ENCODE results near the gene CALM1. TPM values are rescaled to one million over a fixed set of nuclear protein-coding genes. Genes with fewer than 3 reads are reported as not detected.

Gene CALM1
- total RNA-seq, 1 experiment from 2014 or later = 373 TPM

DNA sequence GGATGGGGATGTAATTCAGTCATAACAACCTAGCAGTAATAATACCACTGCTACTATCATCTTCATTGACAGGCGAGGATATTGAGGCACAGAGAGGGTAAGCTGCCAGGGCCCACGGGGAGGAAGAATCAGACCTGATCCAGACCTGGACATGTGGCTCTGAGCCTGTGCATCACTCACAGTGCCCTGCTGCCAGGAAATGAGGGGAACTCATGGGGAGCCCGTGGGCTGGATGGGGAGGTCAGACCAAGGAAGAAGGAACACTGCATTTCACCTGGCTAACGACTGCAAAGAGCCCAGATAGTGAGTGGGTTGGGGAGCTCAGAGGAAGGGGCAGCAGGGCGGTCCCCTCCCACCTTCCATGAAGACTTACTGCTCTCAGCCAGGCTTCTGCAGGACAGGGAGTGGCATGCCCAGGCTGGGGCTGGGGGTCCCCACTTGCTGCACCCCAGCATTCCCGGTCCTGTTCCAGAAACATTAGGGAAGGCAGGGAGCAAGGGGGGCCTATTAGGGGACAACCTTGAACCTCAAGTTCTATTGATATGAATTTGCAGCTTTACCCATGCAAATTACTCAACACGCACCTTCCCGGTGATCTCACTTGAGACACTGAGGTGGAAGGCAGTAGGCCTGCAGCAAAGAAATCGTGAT, 37.7 kb downstream of the CALM1 start:
- Mint-ChIP-seq H3K4me1 (peaks cover 19% of the 10 kb centered on the region), H3K27me3 (ENCODE audit: low read depth) (no peaks in the 10 kb centered on the region), H3K4me3 (no peak overlapping the region), H3K9me3 (no peaks in the 10 kb centered on the region), H3K27ac (no peak overlapping the region), H3K36me3 (no peaks in the 10 kb centered on the region)
- TF ChIP-seq, protein P1, sequence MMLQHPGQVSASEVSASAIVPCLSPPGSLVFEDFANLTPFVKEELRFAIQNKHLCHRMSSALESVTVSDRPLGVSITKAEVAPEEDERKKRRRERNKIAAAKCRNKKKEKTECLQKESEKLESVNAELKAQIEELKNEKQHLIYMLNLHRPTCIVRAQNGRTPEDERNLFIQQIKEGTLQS (CRISPR knock-in tag; conservative IDR thresholded peaks at IDR 0.05) = no peak
- TF ChIP-seq ZNF396 (CRISPR knock-in tag; IDR thresholded peaks at IDR 0.05; ENCODE audit: borderline replicate concordance) (no peak), CBFB (CRISPR knock-in tag; IDR thresholded peaks at IDR 0.05; ENCODE audit: low read depth) (no peak), KAT7 (CRISPR knock-in tag; IDR thresholded peaks at IDR 0.05; ENCODE audit: borderline replicate concordance) (no peak), ZNF416 (CRISPR knock-in tag; IDR thresholded peaks at IDR 0.05) (no peak), GTF2I (CRISPR knock-in tag; conservative IDR thresholded peaks at IDR 0.05) (no peak), IRF2 (CRISPR knock-in tag; IDR thresholded peaks at IDR 0.05; ENCODE audit: borderline replicate concordance, low read depth) (no peak), NFATC4 (CRISPR knock-in tag; IDR thresholded peaks at IDR 0.05) (no peak), OVOL2 (CRISPR knock-in tag; IDR thresholded peaks at IDR 0.05; ENCODE audit: borderline replicate concordance) (no peak), FOXJ3 (CRISPR knock-in tag; IDR thresholded peaks at IDR 0.05; ENCODE audit: borderline replicate concordance) (no peak), JUN (CRISPR knock-in tag; IDR thresholded peaks at IDR 0.05) (no peak), JAZF1 (CRISPR knock-in tag; IDR thresholded peaks at IDR 0.05) (no peak), NR1H2 (CRISPR knock-in tag; IDR thresholded peaks at IDR 0.05) (no peak), NFYB (CRISPR knock-in tag; conservative IDR thresholded peaks at IDR 0.05; ENCODE audit: low read depth) (no peak)
- TF ChIP-seq, protein P2, sequence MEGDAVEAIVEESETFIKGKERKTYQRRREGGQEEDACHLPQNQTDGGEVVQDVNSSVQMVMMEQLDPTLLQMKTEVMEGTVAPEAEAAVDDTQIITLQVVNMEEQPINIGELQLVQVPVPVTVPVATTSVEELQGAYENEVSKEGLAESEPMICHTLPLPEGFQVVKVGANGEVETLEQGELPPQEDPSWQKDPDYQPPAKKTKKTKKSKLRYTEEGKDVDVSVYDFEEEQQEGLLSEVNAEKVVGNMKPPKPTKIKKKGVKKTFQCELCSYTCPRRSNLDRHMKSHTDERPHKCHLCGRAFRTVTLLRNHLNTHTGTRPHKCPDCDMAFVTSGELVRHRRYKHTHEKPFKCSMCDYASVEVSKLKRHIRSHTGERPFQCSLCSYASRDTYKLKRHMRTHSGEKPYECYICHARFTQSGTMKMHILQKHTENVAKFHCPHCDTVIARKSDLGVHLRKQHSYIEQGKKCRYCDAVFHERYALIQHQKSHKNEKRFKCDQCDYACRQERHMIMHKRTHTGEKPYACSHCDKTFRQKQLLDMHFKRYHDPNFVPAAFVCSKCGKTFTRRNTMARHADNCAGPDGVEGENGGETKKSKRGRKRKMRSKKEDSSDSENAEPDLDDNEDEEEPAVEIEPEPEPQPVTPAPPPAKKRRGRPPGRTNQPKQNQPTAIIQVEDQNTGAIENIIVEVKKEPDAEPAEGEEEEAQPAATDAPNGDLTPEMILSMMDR (IDR thresholded peaks at IDR 0.05) = no peak
- TF ChIP-seq, protein P3, sequence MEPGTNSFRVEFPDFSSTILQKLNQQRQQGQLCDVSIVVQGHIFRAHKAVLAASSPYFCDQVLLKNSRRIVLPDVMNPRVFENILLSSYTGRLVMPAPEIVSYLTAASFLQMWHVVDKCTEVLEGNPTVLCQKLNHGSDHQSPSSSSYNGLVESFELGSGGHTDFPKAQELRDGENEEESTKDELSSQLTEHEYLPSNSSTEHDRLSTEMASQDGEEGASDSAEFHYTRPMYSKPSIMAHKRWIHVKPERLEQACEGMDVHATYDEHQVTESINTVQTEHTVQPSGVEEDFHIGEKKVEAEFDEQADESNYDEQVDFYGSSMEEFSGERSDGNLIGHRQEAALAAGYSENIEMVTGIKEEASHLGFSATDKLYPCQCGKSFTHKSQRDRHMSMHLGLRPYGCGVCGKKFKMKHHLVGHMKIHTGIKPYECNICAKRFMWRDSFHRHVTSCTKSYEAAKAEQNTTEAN (CRISPR knock-in tag; IDR thresholded peaks at IDR 0.05) = no peak
- TF ChIP-seq, protein P4, sequence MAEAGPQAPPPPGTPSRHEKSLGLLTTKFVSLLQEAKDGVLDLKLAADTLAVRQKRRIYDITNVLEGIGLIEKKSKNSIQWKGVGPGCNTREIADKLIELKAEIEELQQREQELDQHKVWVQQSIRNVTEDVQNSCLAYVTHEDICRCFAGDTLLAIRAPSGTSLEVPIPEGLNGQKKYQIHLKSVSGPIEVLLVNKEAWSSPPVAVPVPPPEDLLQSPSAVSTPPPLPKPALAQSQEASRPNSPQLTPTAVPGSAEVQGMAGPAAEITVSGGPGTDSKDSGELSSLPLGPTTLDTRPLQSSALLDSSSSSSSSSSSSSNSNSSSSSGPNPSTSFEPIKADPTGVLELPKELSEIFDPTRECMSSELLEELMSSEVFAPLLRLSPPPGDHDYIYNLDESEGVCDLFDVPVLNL (CRISPR knock-in tag; IDR thresholded peaks at IDR 0.05; ENCODE audit: borderline replicate concordance, low read depth) = no peak
- TF ChIP-seq, protein P5, sequence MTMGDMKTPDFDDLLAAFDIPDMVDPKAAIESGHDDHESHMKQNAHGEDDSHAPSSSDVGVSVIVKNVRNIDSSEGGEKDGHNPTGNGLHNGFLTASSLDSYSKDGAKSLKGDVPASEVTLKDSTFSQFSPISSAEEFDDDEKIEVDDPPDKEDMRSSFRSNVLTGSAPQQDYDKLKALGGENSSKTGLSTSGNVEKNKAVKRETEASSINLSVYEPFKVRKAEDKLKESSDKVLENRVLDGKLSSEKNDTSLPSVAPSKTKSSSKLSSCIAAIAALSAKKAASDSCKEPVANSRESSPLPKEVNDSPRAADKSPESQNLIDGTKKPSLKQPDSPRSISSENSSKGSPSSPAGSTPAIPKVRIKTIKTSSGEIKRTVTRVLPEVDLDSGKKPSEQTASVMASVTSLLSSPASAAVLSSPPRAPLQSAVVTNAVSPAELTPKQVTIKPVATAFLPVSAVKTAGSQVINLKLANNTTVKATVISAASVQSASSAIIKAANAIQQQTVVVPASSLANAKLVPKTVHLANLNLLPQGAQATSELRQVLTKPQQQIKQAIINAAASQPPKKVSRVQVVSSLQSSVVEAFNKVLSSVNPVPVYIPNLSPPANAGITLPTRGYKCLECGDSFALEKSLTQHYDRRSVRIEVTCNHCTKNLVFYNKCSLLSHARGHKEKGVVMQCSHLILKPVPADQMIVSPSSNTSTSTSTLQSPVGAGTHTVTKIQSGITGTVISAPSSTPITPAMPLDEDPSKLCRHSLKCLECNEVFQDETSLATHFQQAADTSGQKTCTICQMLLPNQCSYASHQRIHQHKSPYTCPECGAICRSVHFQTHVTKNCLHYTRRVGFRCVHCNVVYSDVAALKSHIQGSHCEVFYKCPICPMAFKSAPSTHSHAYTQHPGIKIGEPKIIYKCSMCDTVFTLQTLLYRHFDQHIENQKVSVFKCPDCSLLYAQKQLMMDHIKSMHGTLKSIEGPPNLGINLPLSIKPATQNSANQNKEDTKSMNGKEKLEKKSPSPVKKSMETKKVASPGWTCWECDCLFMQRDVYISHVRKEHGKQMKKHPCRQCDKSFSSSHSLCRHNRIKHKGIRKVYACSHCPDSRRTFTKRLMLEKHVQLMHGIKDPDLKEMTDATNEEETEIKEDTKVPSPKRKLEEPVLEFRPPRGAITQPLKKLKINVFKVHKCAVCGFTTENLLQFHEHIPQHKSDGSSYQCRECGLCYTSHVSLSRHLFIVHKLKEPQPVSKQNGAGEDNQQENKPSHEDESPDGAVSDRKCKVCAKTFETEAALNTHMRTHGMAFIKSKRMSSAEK (CRISPR knock-in tag; IDR thresholded peaks at IDR 0.05; ENCODE audit: borderline replicate concordance) = no peak
- TF ChIP-seq, protein P6, sequence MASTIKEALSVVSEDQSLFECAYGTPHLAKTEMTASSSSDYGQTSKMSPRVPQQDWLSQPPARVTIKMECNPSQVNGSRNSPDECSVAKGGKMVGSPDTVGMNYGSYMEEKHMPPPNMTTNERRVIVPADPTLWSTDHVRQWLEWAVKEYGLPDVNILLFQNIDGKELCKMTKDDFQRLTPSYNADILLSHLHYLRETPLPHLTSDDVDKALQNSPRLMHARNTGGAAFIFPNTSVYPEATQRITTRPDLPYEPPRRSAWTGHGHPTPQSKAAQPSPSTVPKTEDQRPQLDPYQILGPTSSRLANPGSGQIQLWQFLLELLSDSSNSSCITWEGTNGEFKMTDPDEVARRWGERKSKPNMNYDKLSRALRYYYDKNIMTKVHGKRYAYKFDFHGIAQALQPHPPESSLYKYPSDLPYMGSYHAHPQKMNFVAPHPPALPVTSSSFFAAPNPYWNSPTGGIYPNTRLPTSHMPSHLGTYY (CRISPR knock-in tag; IDR thresholded peaks at IDR 0.05) = no peak
- ChIA-PET POLR2A (no interaction called here), CTCF (no interaction called here)
- ATAC-seq (no peak), DNase-seq (ENCODE audit: low spot score) (no peak)
